Natural killer cell (primary cell): Measurements from ENCODE around the gene KRT82. TPM values are rescaled to one million over a fixed set of nuclear protein-coding genes. Genes with fewer than 3 reads are reported as not detected.

ENCODE experiments used
- ATAC-seq, 3 donors: fragments of 150-1000 bp in 2 of 3; fragments of 200-7000 bp in 1 of 3; cut with Tn5 transposase; 1 replicate in 1 of 3; 2 replicates in 2 of 3; pipeline ENCODE4 v1.10.0; 2021; ENCODE audit warnings: mild to moderate bottlenecking in 2 of 3, moderate library complexity in 2 of 3
- DNase-seq, 2 donors: peaks; one replicate each; pipeline versions ENCODE4 v3.0.0 to v3.0.0-alpha.2; 2013 to 2021; ENCODE audit warnings: mixed read lengths in 1 of 2
- H3K27ac ChIP-seq: one replicate; pipeline ENCODE4 v1.5.1; 2013; ENCODE audit warnings: mild to moderate bottlenecking, low read length
- H3K27me3 ChIP-seq: one replicate; pipeline ENCODE4 v1.6.1; 2013; ENCODE audit warnings: low read length; ENCODE audit not compliant: control insufficient read depth, insufficient read depth
- H3K36me3 ChIP-seq: one replicate; pipeline ENCODE4 v1.6.1; 2013; ENCODE audit warnings: low read length; ENCODE audit not compliant: control insufficient read depth, insufficient read depth
- H3K4me1 ChIP-seq: one replicate; pipeline ENCODE4 v1.6.1; 2013; ENCODE audit warnings: low read length; ENCODE audit not compliant: control insufficient read depth, insufficient read depth
- H3K4me3 ChIP-seq: one replicate; pipeline ENCODE4 v1.5.1; 2013; ENCODE audit warnings: low read length
- H3K9me3 ChIP-seq: one replicate; pipeline ENCODE4 v1.6.1; 2013; ENCODE audit warnings: low read length; ENCODE audit not compliant: control insufficient read depth, insufficient read depth
- H3K27ac Mint-ChIP-seq, 2 donors: one replicate each; pipeline ENCODE4 v1.8.0; 2022; ENCODE audit warnings: mild to moderate bottlenecking in 2 of 2, mixed read lengths in 2 of 2, moderate library complexity in 1 of 2
- H3K27me3 Mint-ChIP-seq, 2 donors: one replicate each; pipeline ENCODE4 v1.8.0; 2022; ENCODE audit warnings: low read depth in 2 of 2, mixed read lengths in 2 of 2
- H3K36me3 Mint-ChIP-seq: one replicate; pipeline ENCODE4 v1.8.0; 2022; ENCODE audit warnings: mixed read lengths
- H3K4me1 Mint-ChIP-seq, 2 donors: one replicate each; pipeline ENCODE4 v1.8.0; 2022; ENCODE audit warnings: mixed read lengths in 2 of 2
- H3K4me3 Mint-ChIP-seq: one replicate; pipeline ENCODE4 v1.8.0; 2022; ENCODE audit warnings: mild to moderate bottlenecking, moderate library complexity, mixed read lengths
- H3K9me3 Mint-ChIP-seq, 2 donors: one replicate each; pipeline ENCODE4 v1.8.0; 2022; ENCODE audit warnings: mixed read lengths in 2 of 2
- WGBS: methylation state at CpG from one replicate; pipeline ENCODE4 v1.1.7; 2013; ENCODE audit warnings: missing lambda C conversion rate; ENCODE audit not compliant: insufficient coverage; 5-methylcytosine and 5-hydroxymethylcytosine counted together
- intact Hi-C: fragments of 100-400 bp; cut with micrococcal nuclease; formaldehyde crosslinking; loops from one replicate; pipeline ENCODE4 v1.14.2; 2022
- total RNA-seq, 4 donors: library from RNA; stranded (reverse); fragments of 120-200 nt in 1 of 4; gene quantifications; one replicate each; pipeline versions ENCODE4 v1.2.3 to v1.2.4, GENCODE V29; 2013 to 2022
- TF ChIP-seq, protein P1 (sequence below): fragments of 200-600 bp; IDR thresholded peaks from one replicate; pipeline ENCODE4 v1.8.0; 2022; ENCODE audit warnings: antibody characterized with exemption

Gene KRT82
- total RNA-seq, 3 donors from 2014 or later (not counting 1 experiment from before 2014, with no cell fraction given), result not detected

DNA sequence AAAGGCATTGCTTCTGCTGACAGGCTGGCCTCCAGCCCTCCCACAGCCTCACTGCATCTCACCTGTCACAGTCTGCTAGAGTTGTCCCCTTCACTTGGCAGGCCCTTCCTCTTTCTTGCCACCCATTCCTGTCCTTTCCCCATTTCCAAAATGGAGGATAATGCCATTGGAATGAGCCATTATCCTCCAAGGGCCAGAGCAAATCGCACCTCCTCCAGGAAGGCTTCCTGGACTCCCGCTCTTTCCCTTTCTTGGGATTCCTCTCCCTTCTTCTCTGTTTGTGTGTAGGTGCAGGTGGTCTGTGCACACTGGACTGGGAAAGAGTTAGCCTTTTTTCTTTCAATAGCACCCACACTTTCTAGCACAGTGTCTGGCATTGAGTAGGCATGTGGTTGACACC is 3.8 kb downstream of the KRT82 start:
- no peaks in the 10 kb centered on the region for H3K4me1 ChIP-seq
- no peak overlapping the region for H3K4me3 Mint-ChIP-seq
- H3K27ac Mint-ChIP-seq, result no peak overlapping the region
- intact Hi-C loops, result no loop called here
- ATAC-seq, result no peak
- H3K4me1 Mint-ChIP-seq, result peaks cover 0 to 6% of the 10 kb centered on the region in 2 donors
- TF ChIP-seq, protein P1, sequence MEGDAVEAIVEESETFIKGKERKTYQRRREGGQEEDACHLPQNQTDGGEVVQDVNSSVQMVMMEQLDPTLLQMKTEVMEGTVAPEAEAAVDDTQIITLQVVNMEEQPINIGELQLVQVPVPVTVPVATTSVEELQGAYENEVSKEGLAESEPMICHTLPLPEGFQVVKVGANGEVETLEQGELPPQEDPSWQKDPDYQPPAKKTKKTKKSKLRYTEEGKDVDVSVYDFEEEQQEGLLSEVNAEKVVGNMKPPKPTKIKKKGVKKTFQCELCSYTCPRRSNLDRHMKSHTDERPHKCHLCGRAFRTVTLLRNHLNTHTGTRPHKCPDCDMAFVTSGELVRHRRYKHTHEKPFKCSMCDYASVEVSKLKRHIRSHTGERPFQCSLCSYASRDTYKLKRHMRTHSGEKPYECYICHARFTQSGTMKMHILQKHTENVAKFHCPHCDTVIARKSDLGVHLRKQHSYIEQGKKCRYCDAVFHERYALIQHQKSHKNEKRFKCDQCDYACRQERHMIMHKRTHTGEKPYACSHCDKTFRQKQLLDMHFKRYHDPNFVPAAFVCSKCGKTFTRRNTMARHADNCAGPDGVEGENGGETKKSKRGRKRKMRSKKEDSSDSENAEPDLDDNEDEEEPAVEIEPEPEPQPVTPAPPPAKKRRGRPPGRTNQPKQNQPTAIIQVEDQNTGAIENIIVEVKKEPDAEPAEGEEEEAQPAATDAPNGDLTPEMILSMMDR, result no peak
- no peaks in the 10 kb centered on the region for H3K9me3 ChIP-seq
- 86% methylated on average over 1 of the region's 2 CpGs for WGBS
- no peak overlapping the region for H3K27ac ChIP-seq
- H3K36me3 Mint-ChIP-seq, result no peaks in the 10 kb centered on the region
- H3K27me3 Mint-ChIP-seq, result peaks cover 11 to 15% of the 10 kb centered on the region in 2 donors
- no peaks in the 10 kb centered on the region for H3K27me3 ChIP-seq
- H3K36me3 ChIP-seq, result no peaks in the 10 kb centered on the region
- no peaks in the 10 kb centered on the region for H3K9me3 Mint-ChIP-seq
- no peak for DNase-seq
- H3K4me3 ChIP-seq, result no peak overlapping the region

- no peaks in the 10 kb centered on the region for H3K27me3 ChIP-seq
- Mint-ChIP-seq H3K27ac (no peak overlapping the region), H3K27me3 (peaks cover 15 to 18% of the 10 kb centered on the region in 2 donors), H3K36me3 (no peaks in the 10 kb centered on the region), H3K4me3 (no peak overlapping the region), H3K4me1 (peaks cover 0 to 6% of the 10 kb centered on the region in 2 donors), H3K9me3 (no peaks in the 10 kb centered on the region)
- H3K36me3 ChIP-seq, result no peaks in the 10 kb centered on the region
- no peak for ATAC-seq
- DNase-seq, result no peak
- 79% methylated on average over 4 of the region's 4 CpGs for WGBS
- H3K9me3 ChIP-seq, result no peaks in the 10 kb centered on the region
- TF ChIP-seq, protein P1, result no peak
- no peak overlapping the region for H3K4me3 ChIP-seq
- no peaks in the 10 kb centered on the region for H3K4me1 ChIP-seq
- intact Hi-C loops, result no loop called here
- H3K27ac ChIP-seq, result no peak overlapping the region
Observed at GRCh38 chr12:52401926-52402325, 4.2 kb downstream of the KRT82 start.

DNA sequence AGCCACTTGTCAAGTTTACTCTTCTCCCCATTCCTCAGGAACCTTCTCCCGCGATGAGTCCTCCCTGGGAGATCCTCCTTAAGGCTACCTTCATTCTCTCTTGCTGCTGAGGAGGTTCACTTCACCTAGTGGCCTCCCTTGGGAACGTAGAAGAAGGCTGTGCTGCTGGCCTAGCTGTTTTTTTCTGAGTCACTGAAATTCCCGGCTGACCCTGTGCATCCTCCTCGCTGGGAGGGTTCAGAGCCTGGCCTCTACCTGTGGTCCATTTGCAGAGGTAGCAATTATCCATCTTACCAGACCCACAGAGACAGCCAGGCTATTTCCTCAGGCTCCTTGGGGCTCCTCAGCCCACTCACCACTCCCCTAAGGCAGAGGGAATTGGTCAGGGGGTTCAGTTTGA is 4.6 kb downstream of the KRT82 start:
- DNase-seq, result no peak
- H3K27me3 Mint-ChIP-seq, result peaks cover 18 to 19% of the 10 kb centered on the region in 2 donors
- no peaks in the 10 kb centered on the region for H3K36me3 Mint-ChIP-seq
- Histone ChIP-seq H3K4me1 (no peaks in the 10 kb centered on the region), H3K27me3 (no peaks in the 10 kb centered on the region), H3K4me3 (no peak overlapping the region), H3K9me3 (no peaks in the 10 kb centered on the region), H3K27ac (no peak overlapping the region), H3K36me3 (no peaks in the 10 kb centered on the region)
- no peaks in the 10 kb centered on the region for H3K9me3 Mint-ChIP-seq
- no peak for ATAC-seq
- H3K27ac Mint-ChIP-seq, result no peak overlapping the region
- TF ChIP-seq, protein P1, result no peak
- H3K4me1 Mint-ChIP-seq, result peaks cover 0 to 6% of the 10 kb centered on the region in 2 donors
- 84% methylated on average over 5 of the region's 5 CpGs for WGBS
- intact Hi-C loops, result no loop called here
- H3K4me3 Mint-ChIP-seq, result no peak overlapping the region

GRCh38 chr12:52400906-52401305 is 5.2 kb downstream of the KRT82 start:
- H3K27me3 ChIP-seq, result no peaks in the 10 kb centered on the region
- TF ChIP-seq, protein P1, result no peak
- H3K27ac Mint-ChIP-seq, result no peak overlapping the region
- no peak overlapping the region for H3K4me3 ChIP-seq
- no peaks in the 10 kb centered on the region for H3K36me3 ChIP-seq
- H3K27ac ChIP-seq, result no peak overlapping the region
- peaks cover 0 to 6% of the 10 kb centered on the region in 2 donors for H3K4me1 Mint-ChIP-seq
- no peak overlapping the region for H3K4me3 Mint-ChIP-seq
- no peaks in the 10 kb centered on the region for H3K4me1 ChIP-seq
- no peak for ATAC-seq
- H3K9me3 Mint-ChIP-seq, result no peaks in the 10 kb centered on the region
- 82% methylated on average over 9 of the region's 9 CpGs for WGBS
- intact Hi-C loops, result no loop called here
- peaks cover 18 to 20% of the 10 kb centered on the region in 2 donors for H3K27me3 Mint-ChIP-seq
- H3K36me3 Mint-ChIP-seq, result no peaks in the 10 kb centered on the region
- H3K9me3 ChIP-seq, result no peaks in the 10 kb centered on the region
- DNase-seq, result no peak
